ENCODE results near the gene POLG2.
"Not testable (repeated sequence)": the region's sequence is repeated elsewhere in the genome, so short reads cannot be mapped to it uniquely, and the experiment has no call there.

The POLG2 gene

GRCh38 chr17:64484380-64484779 lies 12.5 kb downstream of the POLG2 start:
- no peak for DNase-seq (ENCODE audit: low spot score)

- DNase-seq (ENCODE audit: low spot score) = no peak
Measured at GRCh38 chr17:64480951-64481350, 15.9 kb downstream of the POLG2 start.

- DNase-seq (ENCODE audit: low spot score) = no peak
Measured at GRCh38 chr17:64477849-64478248, 19.0 kb downstream of the POLG2 start.

GRCh38 chr17:64472564-64472963 lies 24.3 kb downstream of the POLG2 start:
- DNase-seq (ENCODE audit: low spot score) = no peak

GRCh38 chr17:64471440-64471839 lies 25.4 kb downstream of the POLG2 start:
- DNase-seq (ENCODE audit: low spot score) = no peak

- no peak for DNase-seq (ENCODE audit: low spot score)
Measured at GRCh38 chr17:64470625-64471024, 26.2 kb downstream of the POLG2 start.

GRCh38 chr17:64466834-64467233 lies 30.0 kb downstream of the POLG2 start:
- not testable (repeated sequence) for DNase-seq (ENCODE audit: low spot score)

GRCh38 chr17:64466019-64466735 lies 30.7 kb downstream of the POLG2 start:
- no peak for DNase-seq (ENCODE audit: low spot score)

- no peak for DNase-seq (ENCODE audit: low spot score)
Measured at GRCh38 chr17:64461788-64462187, 35.1 kb downstream of the POLG2 start.

- no peak for DNase-seq (ENCODE audit: low spot score)
Measured at GRCh38 chr17:64460955-64461354, 35.9 kb downstream of the POLG2 start.

GRCh38 chr17:64459818-64460217 lies 37.0 kb downstream of the POLG2 start:
- not testable (repeated sequence) for DNase-seq (ENCODE audit: low spot score)

GRCh38 chr17:64459284-64459747 lies 37.5 kb downstream of the POLG2 start:
- DNase-seq (ENCODE audit: low spot score) = no peak

GRCh38 chr17:64458756-64459155 lies 38.1 kb downstream of the POLG2 start:
- no peak for DNase-seq (ENCODE audit: low spot score)

GRCh38 chr17:64457156-64457555 lies 39.7 kb downstream of the POLG2 start:
- DNase-seq (ENCODE audit: low spot score) = no peak

GRCh38 chr17:64455993-64456885 lies 40.6 kb downstream of the POLG2 start:
- DNase-seq (ENCODE audit: low spot score) = no peak

- no peak for DNase-seq (ENCODE audit: low spot score)
Measured at GRCh38 chr17:64449545-64449944, 47.3 kb downstream of the POLG2 start.

GRCh38 chr17:64448665-64449512 lies 48.0 kb downstream of the POLG2 start, which contains the start of gene MILR1:
Gene MILR1, plus strand, starts transcription at chr17:64449115. Its CDS starts 54 bp downstream, at chr17:64449169.
- no peak for DNase-seq (ENCODE audit: low spot score)

- DNase-seq (ENCODE audit: low spot score) = no peak
Measured at GRCh38 chr17:64447526-64447925, 49.3 kb downstream of the POLG2 start.

- DNase-seq (ENCODE audit: low spot score) = no peak
Measured at GRCh38 chr17:64443086-64443760, 53.6 kb downstream of the POLG2 start.

- no peak for DNase-seq (ENCODE audit: low spot score)
Measured at GRCh38 chr17:64442541-64442971, 54.3 kb downstream of the POLG2 start.

GRCh38 chr17:64441772-64442540 lies 54.9 kb downstream of the POLG2 start:
- no peak for DNase-seq (ENCODE audit: low spot score)
